Ureter (tissue), 1 donor: ENCODE results near the gene CDH4. TPM values are rescaled to one million over a fixed set of nuclear protein-coding genes. Genes with fewer than 3 reads are reported as not detected.

Source experiments
- DNase-seq: peaks from one replicate; pipeline ENCODE4 v3.0.0-alpha.2; 2020; ENCODE audit warnings: low spot score
- total RNA-seq: library from RNA; stranded (reverse); gene quantifications from one replicate; pipeline ENCODE4 v1.2.4, GENCODE V29; 2023
- donor health status: DM: yes; HTN: yes; CAD: no.

CDH4 gene
- total RNA-seq, 1 donor from 2014 or later: 0.26 TPM

DNA sequence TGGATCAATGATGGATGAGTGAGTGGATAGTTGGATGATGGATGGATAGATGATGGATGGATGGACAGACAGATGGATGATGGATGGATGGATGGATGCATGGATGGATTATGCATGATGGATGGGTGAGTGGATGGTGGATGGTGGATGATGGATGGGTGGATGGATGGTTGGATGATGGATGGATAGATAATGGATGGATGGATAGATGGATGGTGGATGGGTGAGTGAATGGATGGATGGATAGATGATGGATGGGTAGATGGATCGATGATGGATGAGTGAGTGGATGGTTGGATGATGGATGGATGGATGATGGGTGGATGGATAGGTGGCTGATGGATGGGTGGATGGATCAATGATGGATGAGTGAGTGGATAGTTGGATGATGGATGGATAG, 637.6 kb downstream of the CDH4 start:
- no peak for DNase-seq

DNA sequence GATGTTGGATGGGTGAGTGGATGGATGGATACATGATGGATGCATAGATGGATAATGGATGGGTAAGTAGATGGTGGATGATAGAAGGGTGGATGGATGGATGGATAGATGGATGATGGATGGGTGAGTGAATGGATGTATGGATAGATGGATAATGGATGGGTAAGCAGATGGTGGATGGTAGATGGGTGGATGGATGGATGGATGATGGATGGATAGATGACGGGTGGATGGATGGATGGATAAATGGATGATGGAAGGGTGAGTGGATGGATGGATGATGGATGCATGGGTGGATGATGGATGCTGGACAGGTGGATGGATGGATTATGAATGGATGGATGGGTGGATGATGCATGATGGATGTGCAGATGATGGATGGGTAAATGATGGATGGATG, 638.1 kb downstream of the CDH4 start:
- no peak for DNase-seq

DNA sequence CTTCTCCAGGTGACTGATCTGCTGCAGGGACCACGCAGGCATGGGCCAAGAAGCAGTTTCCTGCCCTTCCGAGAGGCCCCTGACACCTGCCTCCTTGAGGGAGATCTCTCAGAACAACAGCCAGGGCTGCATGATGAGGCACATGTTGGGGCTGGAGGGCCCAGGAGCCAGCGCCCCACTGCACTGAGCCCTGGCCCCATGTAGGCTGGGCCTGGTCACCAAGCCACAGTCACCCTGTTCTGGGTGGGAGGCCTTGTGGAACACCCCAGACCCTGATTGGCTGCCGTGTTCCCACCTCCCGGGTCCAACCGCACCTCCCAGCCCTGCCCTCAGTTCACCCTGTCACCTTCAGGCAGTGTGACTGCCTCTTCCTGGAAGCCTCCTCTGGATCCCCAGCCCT, 639.4 kb downstream of the CDH4 start:
- DNase-seq: no peak

DNA sequence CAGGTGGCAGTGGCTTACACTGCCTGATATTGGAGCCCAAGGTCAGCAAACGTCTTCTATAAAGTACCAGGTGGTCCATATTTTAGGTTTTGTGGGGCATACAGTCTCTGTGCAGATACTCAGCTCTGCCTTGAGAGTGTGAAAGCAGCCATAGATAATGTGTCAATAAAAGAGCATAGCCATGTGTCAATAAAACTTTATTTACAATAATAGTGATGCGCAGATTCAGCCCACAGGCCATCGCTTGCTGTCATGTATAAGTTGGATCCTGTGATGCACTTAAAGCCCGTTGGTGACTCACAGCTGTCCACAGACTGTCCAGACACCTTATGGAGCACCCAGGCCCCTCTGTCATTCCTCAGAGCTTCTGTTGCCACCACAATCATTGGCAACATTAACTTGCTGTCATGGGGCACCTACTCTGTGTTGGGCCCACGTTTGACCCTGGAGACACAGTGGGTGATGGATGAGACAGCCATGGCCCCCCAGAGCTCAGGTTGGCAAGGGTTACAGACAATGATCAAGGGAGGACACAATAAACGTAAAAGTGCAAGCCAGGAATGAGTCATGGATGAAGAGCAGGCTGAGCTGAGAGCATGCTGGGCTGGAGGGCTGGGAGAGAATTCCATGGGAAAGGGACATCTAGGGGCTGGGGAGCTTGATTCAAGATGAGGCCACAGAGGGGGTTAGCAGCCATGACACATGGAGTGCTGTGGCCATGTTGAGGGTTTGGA, 640.0 kb downstream of the CDH4 start:
- DNase-seq: no peak

DNA sequence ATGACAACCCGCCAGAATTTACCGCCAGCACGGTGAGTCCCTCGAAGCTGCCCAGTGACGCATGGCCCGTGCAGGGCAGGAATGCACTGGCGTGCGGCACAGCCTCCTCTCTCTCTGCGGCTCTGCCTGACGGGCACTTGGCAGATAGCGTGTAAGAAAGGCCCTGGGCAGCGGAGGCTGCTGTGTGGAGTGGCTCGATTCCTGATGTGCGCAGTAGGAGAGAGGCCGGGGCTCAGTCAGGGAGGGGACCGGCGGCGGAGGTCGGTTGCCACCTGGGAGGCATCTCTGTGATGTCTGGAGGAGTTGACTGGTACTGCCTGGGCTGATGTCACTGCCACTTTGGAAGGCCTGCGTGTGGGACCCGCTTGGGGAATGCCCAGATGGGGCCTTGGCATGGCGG, 643.0 kb downstream of the CDH4 start:
- no peak for DNase-seq

DNA sequence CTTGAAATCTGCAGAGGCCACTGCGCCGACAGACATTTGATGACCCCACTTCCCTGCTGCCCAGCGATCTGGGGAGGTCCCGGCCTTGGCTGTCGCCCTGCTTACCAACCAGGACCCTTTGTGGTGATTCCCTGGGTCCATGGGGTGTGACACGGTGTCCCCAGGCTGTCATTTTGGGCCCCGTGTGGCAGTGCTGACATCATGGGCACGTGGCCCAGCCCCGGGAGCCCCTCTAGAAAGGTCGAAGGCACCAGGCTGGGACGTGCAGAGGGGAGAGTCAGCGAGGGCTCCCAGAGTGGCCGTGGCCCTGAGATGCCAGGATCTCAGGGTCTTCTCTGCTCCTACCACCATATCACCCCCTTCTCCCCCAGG, 643.6 kb downstream of the CDH4 start:
- DNase-seq: no peak

DNA sequence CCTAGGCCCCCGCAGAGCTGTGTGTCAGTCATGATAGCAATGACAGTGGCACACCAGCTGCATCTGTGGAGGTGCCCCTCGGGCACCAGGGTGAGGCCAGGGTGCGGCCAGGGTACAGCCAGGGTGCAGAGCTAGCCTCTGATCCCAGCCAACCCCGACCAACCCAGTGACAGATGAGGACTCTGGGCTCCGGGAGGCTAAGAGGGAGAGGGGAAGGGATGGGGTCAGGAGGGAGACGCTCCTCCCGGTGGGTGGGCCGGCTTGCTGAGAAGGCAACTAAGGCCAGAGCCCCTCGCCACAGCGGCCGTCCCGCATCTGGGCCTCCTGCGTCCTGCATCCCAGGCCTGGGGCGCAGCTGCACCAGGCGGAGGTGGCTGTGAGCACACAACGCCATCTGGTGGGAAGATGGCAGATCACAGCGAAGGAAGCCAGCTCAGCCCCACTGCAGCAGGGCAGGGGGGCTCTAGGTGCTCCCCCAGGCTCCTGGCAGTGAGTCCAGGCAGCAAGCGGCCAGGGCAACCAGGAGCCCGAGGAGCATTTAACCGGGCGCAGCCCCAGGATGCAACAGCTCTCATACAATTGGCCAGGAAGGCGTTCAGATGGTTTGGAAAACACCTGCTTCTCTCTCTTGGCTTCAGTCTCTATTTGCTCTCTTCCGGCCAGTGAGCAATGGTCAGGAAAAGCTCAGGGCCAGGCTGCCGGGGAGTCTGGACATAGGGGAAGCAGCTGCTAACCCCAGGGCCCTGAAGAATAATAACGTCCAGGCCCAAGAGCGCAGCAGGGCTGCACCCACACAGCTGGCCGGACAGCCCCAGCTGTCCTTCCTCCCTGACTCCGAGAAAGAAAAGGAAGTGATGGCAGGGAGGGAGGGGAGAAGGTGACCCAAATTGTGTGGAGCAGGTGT, 644.2 kb downstream of the CDH4 start:
- DNase-seq: no peak

DNA sequence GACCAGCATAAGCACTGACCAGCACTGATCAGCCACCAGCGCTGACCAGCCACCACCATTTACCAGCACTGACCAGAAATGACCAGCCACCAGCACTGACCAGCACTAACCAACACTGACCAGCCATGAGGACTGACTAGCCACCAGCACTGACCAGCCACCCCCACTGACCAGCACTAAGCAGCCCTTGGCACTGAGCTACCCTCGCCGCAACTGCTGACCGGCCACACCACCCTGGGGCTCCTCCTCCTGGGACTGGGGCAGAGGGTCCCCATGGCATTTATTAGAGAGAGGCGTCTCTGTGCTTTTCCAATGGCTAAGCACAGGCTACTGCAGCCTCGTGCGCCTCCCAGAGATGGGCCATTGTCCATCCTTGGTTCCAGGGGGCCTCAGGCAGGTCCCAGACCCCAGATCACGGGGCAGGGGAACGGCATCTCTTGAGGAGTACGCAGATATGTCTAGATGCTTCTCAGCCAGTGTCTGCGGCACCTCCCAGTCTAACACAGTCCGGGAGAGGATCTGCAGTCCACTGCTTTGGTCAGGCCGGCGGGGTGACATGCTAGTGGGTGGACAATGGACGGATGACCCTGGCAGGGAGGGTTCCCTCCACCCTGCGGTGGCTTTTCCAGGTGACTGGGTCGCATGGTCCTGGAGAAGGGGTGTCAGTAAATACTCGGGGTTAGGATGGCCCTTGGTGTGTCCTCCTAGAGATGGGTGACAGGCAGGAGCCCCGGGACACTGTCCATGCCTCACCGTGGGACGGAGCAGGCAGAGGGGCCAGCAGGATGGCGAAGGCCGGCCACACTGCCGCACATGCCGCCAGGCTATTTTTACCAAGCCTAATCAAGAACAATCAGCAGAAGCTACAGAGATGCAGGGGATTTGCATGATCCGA, 645.6 kb downstream of the CDH4 start:
- no peak for DNase-seq

DNA sequence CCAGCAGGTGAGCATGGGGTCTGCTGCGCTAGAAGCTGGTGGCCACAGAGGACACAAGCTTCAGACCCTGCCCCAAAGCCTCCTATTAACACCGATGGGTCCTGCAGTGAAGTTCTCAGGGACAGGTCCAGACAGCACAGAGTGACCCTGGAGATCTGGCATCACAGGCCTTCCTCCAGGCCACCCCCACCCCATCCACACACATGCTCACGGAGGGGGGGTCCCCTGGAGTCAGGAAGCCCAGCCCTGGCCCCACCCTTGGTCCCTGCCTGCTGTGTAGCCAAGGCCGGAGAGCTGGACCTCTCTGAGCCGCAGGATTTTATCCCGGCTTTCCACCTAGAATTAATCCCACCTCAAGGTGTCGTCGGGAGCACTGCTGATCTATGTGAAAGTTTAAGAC, 646.3 kb downstream of the CDH4 start:
- no peak for DNase-seq

DNA sequence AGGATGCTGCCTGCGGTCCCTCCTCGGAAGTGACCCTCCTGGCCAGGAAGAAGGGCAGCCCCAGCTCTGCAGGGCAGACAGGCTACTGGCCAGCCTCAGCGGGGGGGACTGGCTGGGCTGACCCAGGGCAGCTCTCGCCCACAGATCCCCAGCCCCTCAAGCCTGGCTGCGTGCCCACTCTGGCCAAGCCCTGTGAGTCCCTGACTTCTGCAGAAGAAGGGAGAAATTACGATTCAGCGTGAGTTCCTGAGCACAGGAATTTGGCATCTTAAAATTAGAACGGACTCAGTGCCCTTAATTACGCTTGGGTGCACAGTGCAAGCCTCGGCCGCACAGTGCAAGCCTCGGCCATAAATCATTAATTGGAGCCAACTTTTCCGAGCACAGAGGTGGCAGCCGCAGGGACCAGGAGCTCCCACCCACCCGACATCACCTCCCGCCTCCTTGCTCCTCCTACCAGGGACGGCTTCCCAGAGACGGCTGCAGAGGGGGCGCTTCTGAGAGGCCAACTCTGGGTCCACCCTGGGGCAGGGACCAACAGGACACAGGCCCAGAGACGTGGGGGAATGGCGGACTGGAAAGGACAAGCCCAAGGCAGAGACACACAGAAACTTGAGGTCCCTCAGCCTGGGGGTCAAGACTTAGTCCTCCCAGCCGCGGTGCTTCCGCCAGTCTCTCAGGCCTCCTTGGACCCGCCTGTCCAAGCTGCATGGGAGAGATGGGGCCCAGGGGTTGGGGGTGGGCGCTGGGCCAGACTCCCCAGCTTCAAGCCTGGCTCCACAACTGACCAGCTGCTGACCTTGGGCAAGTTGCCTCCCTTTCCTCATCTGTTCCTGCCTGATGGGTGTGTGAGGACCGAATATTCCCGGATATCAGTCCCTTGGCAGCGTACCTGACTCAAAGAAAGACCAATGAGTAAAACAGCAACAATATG, 648.2 kb downstream of the CDH4 start:
- no peak for DNase-seq

DNA sequence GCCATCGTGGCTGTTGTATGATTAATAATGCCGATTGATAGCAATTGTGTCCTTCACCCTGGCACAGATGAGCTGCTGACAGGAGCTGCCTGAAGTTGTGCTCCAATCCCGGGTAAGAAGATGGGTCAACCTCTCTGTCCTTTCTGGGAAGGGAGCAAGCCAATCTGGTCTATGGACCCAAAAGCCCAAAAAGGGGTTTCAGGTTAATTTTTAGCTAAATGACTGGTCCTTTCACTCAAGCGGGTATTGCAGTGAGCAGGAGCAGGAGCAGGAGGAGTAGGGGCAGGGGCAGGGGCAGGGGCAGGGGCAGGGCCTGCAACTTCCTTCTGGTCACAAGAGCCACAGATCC, 648.9 kb downstream of the CDH4 start:
- DNase-seq: no peak

DNA sequence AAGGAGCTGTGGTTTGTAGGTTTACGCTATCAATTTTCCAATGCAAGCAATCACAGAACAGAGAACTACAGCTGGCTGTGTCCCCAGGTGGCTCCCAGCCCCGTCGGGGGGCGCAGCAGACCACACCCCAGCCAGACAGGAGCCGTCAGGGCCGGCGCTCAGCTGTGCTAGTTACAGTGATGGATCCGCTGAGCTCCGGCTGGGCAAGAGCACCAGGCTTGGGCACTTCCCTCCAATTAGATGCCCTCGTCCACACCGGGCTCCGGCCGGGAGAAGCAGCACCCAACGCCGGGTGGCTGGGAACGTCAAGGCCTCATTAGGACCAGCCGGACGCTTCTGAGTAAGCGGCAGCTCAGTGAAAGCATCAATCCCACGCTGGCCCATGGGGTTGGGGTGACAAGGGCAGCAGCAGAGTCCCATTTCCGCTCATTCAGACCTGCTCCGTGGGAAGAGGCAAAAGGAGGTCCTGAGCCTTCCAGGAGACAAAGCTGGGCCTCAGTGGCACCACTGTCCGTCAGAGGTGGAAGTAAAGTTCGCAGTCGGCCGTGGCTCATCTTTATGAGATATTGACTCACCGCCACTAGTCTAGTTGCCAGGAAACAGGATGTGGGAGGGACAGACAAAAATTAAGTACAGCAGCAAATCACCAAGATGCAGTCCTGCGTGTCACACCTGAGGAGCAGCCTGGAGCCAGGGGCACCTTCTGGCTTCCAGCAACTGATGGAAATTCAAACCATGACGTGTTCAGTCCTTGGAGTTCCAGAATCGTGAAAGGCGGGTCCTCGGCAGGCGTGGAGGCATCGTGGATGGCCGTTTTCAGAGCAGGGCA, 649.5 kb downstream of the CDH4 start:
- DNase-seq: no peak

DNA sequence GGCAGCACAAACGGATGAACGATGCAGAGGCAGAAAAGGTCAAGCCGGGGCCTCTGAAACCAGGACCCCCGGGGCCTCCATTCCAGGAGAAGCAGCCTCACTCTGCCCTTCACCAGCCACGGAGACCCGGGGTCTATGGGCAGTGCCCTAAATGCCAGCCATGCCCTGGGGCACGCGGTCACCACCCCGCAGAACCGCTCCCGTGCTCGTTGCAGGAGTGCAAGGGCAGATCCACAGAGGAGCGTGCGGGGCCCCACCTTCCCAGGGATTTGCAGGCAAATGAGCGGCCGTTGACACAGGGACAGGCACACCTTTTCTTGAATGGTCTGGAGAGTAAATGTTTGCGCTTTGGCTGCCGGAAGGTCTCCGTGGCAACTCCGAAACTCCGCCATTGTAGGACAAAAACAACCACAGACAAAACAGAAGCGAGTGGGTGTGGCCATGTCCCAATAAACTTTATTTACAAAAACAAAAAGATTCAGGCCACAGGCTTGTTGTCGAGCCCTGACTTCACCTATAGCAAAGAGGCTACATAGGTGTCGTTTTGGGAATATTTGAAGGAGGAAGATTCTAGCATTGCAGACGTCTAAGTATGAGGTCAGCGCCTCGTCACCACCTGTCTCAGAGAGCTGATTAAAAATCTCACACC, 650.3 kb downstream of the CDH4 start:
- no peak for DNase-seq

DNA sequence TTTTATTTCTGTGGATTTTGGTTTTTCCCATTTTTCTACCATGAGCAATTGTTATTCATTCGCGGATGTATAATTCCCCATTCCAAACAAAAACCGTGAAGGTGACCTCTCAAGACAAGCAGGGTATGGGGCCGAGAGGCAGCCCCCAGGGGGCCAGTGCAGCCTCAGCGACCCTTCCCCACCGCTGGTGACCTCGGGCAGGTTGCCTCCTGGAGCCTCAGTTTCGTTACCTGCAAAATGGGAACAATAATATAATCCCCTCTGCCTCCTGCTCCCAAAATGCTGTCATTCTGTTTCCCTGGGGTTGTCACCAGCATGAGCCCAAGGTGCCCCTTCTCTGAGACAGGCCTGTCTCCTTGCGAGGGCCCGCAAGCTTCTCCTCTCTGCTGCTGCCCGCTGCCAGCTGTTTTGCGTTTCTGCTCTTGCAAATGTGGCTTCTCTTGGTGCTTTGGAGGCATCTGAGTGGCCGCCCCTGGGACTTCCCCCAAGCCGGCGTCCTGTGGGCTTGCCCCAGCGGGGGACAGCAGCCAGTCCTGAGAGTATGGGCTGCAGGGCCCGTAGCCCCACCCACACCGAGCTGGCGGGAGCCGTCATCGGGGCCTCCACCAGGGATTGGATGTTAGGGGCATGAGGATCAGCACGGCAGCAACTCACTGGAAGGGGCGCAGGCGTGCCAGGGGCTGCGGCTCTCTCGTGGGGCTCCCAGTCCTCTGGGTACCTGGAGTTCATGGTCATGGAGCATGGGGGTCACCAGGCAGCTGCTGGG, 651.7 kb downstream of the CDH4 start:
- DNase-seq: no peak

DNA sequence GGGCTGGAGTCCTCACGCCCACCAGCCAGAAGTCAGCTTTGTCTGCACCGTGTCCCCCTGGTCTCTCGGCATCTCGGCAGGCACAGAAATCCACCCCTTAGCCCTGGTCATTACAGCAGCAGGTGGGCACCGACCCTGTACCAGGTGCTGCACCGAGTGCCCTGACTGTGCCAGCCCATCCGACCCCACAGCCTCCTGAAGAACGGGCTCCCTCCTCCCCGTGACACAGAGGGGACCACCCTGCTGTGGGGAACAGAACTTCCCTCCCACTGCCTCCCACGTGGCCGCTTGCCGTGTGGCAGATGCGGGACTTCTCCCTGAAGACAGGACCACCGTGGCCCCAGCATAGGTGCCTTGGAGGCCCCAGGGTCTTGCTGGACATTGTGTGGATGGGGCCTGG, 652.4 kb downstream of the CDH4 start:
- DNase-seq: no peak

DNA sequence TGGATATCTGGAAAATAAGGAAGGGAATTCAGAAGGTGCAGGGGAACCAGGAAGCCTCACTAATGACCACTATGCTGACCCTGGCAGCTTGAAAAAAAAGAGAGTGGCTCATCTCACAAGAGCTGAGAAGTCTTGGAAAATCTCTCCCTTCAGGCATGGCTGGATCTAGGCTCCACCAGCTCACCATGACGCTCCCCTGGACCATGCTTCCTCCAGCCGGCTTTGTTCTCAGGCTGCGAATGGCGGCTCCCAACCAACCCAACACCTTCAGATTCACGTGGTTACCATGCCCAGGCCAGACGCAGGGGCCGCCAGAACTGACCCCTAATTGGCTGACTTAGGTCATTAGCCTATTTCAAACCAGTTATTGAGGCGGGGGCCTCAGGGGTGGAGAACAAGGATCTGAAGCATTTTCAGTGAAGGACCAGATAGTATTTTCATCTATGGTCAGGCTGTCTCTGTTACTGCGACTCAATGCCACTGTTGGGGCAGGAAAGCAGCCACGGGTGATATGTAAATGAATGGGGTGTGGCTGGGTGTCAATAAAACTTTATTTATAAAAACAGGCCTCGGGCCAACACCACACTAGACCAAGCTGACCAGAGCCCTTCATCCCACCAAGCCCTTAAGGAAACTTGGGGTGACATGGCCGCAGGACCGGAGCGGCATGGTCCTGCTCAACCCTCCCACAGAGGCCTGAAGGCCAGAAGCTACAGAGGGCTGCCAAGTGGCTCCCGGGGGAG, 653.9 kb downstream of the CDH4 start:
- DNase-seq: no peak

DNA sequence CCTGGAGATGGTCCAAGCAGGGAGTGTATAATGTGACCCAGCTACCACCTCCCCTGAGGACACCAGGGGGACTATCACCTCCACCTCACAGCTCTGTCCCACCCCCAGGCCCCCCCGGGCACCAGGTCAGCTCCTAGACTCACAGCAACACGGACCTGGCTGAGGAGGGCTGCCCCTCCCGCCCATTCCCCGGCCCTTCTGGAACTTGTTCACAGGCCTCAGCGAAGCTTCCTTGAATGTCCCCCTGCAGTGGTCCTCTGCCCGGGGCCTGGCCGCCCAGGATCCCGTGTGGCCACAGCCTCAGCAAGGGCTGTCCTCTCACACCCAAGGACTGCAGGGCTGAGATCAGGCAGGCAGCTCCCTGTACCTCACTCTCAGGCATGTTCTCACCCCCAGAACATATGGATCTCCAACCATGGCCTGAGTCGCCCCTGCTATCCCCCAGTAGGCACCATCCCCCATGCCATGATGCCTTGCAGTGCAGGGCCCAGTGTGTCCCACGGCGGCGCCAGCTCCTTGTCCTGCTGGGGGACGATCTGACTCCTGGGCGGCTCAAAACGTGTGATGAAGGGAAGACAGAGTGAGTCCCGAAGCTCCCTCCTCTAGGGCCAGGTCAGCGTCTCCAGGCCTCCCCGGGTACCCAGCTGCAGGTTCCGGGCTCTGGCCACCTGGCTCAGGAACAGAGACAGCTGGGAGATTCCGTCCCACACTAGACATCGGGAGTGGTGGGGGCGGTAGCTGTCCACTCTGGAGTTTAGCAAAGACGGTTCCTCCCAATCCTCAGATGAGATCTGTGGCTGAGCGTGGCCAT, 655.2 kb downstream of the CDH4 start:
- no peak for DNase-seq
